ENCODE data around the gene SPON1. TPM values are rescaled to one million over a fixed set of nuclear protein-coding genes. Genes with fewer than 3 reads are reported as not detected.
A peak's percentile ranks its signal among the peaks of the same experiment; 100 is the strongest.

SPON1 gene
- total and polyA plus RNA-seq, 2 experiments from 2014 or later, result 2.9 to 6.4 TPM

DNA sequence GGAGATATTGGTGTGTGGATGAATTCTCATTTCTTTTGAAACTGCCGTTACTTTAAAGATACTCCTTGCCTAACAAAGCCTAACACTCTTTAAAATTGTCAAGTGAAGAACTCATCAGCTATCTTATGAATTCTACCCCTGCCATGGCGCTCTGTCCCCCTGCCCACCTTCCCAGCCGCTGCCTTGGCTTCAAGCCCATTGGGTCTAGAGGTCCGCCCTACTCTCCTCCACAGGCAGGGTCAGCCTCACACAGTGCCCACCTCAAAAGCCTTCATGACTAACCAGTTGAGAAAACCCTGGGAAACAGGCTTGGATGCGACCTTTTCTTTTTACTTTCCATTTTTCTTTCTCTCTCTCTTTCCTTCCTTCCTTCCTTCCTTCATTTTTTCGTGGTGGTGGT lies 267.9 kb downstream of the SPON1 start:
- no peaks in the 10 kb centered on the region for H3K27me3 ChIP-seq (ENCODE audit: insufficient read depth)
- no peaks in the 10 kb centered on the region for H3K79me2 ChIP-seq (replicated peaks; ENCODE audit: insufficient read depth)
- H3K9me3 Mint-ChIP-seq, result peaks cover 3% of the 10 kb centered on the region; the same call in 1 of the 3 replicates
- peaks cover 38% of the 10 kb centered on the region for H3K4me1 Mint-ChIP-seq
- DNase-seq (ENCODE audit: low spot score) (no peak), ATAC-seq (peak; percentile 35)
- no peaks in the 10 kb centered on the region for H3K36me3 Mint-ChIP-seq (ENCODE audit: low read depth)
- peak overlapping the region; percentile 41; the same call in 1 of the 2 replicates for H3K27ac ChIP-seq (ENCODE audit: low read depth)
- no peaks in the 10 kb centered on the region for H4K20me1 ChIP-seq (replicated peaks; ENCODE audit: insufficient read depth)
- peaks cover 5% of the 10 kb centered on the region; the same call in 1 of the 2 replicates for H3K36me3 ChIP-seq (ENCODE audit: insufficient read depth)
- H2AFZ ChIP-seq, result peak overlapping the region; percentile 0; the same call in 1 of the 2 replicates
- peak overlapping the region; percentile 36 for H3K4me3 ChIP-seq
- H3K27ac Mint-ChIP-seq, result no peak overlapping the region; the same call in 1 of the 2 replicates
- H3K4me3 Mint-ChIP-seq, result peak overlapping the region; percentile 46; the same call in 2 of the 3 replicates
- H3K27me3 Mint-ChIP-seq (ENCODE audit: insufficient read depth, low read depth, poor library complexity), result peaks cover 3% of the 10 kb centered on the region
- no peaks in the 10 kb centered on the region for H3K9me2 ChIP-seq (ENCODE audit: insufficient read depth)
- H3K4me1 ChIP-seq (ENCODE audit: insufficient read depth), result peaks cover 39% of the 10 kb centered on the region
- TF ChIP-seq ZNF114 (CRISPR knock-in tag; IDR thresholded peaks at IDR 0.05), result no peak
- no peak for TF ChIP-seq REST (IDR thresholded peaks at IDR 0.05; ENCODE audit: unreplicated experiment)
- TF ChIP-seq POLR2AphosphoS5 (IDR thresholded peaks at IDR 0.05; ENCODE audit: low read depth), result no peak
- no peak for TF ChIP-seq JUNB (IDR thresholded peaks at IDR 0.05; ENCODE audit: unreplicated experiment)
- TF ChIP-seq, protein P1, sequence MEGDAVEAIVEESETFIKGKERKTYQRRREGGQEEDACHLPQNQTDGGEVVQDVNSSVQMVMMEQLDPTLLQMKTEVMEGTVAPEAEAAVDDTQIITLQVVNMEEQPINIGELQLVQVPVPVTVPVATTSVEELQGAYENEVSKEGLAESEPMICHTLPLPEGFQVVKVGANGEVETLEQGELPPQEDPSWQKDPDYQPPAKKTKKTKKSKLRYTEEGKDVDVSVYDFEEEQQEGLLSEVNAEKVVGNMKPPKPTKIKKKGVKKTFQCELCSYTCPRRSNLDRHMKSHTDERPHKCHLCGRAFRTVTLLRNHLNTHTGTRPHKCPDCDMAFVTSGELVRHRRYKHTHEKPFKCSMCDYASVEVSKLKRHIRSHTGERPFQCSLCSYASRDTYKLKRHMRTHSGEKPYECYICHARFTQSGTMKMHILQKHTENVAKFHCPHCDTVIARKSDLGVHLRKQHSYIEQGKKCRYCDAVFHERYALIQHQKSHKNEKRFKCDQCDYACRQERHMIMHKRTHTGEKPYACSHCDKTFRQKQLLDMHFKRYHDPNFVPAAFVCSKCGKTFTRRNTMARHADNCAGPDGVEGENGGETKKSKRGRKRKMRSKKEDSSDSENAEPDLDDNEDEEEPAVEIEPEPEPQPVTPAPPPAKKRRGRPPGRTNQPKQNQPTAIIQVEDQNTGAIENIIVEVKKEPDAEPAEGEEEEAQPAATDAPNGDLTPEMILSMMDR (conservative IDR thresholded peaks at IDR 0.05; ENCODE audit: low read depth in 2 of 2), result no peak
- TF ChIP-seq, protein P2, sequence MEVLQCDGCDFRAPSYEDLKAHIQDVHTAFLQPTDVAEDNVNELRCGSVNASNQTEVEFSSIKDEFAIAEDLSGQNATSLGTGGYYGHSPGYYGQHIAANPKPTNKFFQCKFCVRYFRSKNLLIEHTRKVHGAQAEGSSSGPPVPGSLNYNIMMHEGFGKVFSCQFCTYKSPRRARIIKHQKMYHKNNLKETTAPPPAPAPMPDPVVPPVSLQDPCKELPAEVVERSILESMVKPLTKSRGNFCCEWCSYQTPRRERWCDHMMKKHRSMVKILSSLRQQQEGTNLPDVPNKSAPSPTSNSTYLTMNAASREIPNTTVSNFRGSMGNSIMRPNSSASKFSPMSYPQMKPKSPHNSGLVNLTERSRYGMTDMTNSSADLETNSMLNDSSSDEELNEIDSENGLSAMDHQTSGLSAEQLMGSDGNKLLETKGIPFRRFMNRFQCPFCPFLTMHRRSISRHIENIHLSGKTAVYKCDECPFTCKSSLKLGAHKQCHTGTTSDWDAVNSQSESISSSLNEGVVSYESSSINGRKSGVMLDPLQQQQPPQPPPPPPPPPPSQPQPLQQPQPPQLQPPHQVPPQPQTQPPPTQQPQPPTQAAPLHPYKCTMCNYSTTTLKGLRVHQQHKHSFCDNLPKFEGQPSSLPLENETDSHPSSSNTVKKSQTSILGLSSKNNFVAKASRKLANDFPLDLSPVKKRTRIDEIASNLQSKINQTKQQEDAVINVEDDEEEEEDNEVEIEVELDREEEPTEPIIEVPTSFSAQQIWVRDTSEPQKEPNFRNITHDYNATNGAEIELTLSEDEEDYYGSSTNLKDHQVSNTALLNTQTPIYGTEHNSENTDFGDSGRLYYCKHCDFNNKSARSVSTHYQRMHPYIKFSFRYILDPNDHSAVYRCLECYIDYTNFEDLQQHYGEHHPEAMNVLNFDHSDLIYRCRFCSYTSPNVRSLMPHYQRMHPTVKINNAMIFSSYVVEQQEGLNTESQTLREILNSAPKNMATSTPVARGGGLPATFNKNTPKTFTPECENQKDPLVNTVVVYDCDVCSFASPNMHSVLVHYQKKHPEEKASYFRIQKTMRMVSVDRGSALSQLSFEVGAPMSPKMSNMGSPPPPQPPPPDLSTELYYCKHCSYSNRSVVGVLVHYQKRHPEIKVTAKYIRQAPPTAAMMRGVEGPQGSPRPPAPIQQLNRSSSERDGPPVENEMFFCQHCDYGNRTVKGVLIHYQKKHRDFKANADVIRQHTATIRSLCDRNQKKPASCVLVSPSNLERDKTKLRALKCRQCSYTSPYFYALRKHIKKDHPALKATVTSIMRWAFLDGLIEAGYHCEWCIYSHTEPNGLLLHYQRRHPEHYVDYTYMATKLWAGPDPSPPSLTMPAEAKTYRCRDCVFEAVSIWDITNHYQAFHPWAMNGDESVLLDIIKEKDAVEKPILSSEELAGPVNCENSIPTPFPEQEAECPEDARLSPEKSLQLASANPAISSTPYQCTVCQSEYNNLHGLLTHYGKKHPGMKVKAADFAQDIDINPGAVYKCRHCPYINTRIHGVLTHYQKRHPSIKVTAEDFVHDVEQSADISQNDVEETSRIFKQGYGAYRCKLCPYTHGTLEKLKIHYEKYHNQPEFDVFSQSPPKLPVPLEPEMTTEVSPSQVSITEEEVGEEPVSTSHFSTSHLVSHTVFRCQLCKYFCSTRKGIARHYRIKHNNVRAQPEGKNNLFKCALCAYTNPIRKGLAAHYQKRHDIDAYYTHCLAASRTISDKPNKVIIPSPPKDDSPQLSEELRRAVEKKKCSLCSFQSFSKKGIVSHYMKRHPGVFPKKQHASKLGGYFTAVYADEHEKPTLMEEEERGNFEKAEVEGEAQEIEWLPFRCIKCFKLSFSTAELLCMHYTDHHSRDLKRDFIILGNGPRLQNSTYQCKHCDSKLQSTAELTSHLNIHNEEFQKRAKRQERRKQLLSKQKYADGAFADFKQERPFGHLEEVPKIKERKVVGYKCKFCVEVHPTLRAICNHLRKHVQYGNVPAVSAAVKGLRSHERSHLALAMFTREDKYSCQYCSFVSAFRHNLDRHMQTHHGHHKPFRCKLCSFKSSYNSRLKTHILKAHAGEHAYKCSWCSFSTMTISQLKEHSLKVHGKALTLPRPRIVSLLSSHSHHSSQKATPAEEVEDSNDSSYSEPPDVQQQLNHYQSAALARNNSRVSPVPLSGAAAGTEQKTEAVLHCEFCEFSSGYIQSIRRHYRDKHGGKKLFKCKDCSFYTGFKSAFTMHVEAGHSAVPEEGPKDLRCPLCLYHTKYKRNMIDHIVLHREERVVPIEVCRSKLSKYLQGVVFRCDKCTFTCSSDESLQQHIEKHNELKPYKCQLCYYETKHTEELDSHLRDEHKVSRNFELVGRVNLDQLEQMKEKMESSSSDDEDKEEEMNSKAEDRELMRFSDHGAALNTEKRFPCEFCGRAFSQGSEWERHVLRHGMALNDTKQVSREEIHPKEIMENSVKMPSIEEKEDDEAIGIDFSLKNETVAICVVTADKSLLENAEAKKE (CRISPR knock-in tag; IDR thresholded peaks at IDR 0.05), result no peak
- no peak for TF ChIP-seq ZNF331 (CRISPR knock-in tag; IDR thresholded peaks at IDR 0.05; ENCODE audit: low read depth)
- H3F3A ChIP-seq (replicated peaks; ENCODE audit: low read depth), result no peaks in the 10 kb centered on the region
- peak overlapping the region; percentile 66 for H3K4me2 ChIP-seq
